ENCODE results near the gene RMND1. TPM values are rescaled to one million over a fixed set of nuclear protein-coding genes. Genes with fewer than 3 reads are reported as not detected.
A peak's percentile ranks its signal among the peaks of the same experiment; 100 is the strongest.
"Not testable (repeated sequence)": the region's sequence is repeated elsewhere in the genome, so short reads cannot be mapped to it uniquely, and the experiment has no call there.

Gene RMND1
- total RNA-seq, 1 experiment from 2014 or later = 27.7 TPM

DNA sequence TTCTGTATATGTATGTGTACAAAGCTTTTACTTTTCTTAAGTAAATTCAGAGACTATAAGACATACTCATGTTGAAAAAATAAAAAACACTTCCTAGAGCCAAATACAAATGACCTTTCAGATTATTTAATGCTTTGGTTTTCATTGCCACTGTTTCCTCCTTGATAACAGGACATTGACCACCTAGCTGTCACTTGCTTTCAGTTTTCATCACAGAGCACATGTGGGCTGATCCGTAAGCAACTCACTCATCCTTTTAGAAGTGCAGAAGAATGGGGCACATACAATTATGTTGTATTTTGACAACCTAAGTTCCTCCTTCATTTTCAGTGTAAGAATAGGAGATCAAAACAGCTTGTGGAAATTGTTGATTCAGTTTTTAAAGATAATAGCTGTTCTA, 66.7 kb downstream of the RMND1 start:
- DNase-seq (ENCODE audit: low read depth) = no peak

DNA sequence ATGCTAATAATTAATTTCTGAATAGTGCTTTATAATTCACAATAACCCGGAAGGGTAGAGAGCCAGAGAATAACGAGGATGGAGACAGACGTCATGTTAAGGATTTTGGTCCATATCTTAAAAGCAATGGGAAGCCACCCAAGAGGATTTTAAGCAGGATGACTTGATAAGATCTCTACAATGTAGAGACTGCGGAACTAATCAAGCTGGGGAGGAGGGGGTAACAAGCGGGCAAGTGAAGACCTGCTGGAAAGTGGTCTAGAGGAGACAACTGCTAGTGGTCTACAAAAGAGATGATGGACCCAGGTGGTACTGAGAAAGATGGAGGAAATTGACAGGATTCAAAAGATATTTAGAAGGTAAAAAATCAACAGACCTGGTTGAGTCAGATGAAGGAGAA, 67.8 kb downstream of the RMND1 start:
- no peak for DNase-seq (ENCODE audit: low read depth)

DNA sequence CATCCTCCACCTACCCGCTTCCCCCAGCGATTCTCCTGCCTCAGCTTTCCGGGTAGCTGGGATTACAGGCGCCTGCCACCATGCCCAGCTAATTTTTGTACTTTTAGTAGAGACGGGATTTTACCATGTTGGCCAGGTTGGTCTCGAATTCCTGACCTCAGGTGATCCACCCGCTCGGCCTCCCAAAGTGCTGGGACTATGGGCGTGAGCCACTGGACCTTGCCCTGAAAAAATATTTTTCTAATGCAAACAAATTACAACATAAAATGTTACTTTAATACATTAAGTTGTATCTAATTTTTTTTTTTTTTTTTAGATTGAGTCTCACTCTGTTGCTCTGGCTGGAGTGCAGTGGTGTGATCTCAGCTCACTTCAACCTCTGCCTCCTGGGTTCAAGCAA, 69.3 kb downstream of the RMND1 start:
- not testable (repeated sequence) for DNase-seq (ENCODE audit: low read depth)

- no peak for DNase-seq (ENCODE audit: low read depth)
Measured at GRCh38 chr6:151381722-151382121, 70.2 kb downstream of the RMND1 start.

- DNase-seq (ENCODE audit: low read depth) = no peak
Measured at GRCh38 chr6:151380848-151381205, 71.1 kb downstream of the RMND1 start.

DNA sequence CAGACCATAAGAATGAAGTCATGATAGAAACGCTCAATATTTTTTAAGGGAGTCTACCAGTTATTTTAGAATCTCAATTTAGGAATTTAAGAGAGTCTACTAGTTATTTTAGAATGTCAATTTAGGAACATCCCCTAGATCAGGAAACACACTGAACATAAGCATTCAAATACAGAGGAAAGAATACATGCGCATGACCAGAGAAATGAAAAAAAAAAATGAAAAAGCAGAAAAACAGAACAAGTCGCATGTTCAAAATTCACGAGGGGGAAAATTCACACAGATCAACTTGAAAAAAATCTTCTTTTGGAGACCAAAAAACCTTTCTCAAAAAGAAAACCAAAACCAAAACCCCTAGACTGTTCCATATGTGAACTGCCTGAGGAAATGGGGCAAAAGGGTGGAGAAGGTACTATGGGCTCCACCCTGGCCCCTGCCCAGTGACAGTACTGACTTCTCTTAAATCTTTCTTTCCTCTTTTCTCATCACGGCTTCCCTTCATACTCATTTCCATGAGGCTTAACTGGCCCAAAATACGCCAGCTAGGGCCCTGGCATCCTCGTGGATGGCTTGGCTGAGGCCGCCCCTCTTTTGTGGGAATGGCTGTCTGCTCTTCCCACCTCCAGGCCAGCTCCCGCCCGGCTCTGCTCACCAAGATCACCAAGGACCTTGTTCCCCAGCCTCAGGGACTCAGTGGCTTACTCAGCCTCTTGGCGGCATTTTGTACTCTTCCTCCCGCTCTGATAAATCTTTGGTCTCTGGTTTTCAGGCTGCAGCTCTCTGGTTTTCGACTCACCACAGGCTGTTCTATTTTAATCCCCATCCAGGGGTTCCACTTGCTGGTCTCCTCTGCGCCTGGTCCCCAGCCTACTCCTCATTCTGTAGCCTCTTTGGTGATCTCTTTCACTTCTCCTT, 71.7 kb downstream of the RMND1 start:
- DNase-seq (ENCODE audit: low read depth) = no peak

DNA sequence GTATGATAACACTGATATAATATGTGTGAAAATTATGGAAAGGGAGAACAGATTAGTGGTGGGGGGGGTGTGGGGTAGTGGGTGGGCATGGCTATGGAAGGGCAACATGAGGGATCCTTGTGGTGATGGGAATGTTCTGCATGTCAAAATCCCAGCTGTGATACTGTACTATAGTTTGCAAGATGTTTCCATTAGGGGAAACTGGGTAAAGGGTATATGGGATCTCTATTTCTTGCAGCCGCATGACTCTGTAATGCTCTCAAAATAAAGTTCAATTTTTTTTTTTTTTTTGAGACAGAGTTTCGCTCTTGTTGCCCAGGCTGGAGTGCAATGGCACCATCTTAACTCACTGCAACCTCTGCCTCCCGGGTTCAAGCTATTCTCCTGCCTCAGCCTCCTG, 74.8 kb downstream of the RMND1 start:
- no peak for DNase-seq (ENCODE audit: low read depth)

GRCh38 chr6:151376440-151376839, 75.5 kb downstream of the RMND1 start:
- peak; percentile 46 for DNase-seq (ENCODE audit: low read depth)

DNA sequence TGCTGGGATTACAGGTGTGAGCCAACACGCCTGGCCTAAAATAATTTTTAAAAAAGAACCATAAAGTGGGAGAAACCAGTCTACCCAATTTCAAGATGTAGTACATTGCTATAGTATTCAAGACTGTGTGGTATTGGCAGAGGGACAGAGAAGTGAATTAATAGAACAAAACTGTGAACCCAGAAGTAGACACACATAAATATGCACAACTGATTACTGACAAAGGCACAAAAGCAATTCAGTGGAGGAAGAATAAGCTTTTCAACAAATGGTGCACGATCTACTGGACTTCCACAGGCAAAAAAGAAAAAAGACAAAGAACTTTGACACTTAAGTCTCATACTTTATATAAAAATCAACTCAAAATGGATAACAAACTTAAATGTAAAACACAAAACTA, 76.1 kb downstream of the RMND1 start:
- no peak for DNase-seq (ENCODE audit: low read depth)

DNA sequence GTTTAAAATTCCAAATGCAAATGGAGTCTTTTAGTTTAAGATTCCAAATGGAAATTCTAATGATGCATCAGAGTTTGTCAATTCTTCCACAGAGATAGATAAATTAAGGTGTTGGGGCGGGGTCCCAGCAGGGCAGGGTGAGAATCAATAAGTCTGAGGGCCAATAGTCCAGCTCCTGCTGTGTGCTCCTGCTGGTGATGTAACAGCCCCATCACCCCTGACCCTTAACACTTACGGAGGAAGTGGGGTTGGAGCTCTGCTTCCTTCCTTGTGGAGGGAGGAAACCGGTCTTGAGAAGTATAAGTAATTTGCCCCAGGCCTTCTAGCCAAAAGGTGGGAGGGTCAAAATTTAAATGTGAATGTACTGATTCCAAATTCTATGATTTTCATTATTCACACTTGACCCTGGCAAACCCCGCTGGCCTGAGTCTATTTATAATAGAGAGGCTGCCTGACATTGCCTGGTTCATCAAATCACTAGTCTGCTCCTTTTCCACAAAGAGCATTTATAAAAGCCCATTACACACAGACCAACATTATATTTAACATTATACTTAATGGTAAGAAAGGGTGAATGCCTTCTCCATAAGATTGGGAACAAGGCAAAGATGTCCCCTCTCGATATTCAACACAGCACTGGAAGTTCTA, 77.8 kb downstream of the RMND1 start:
- DNase-seq (ENCODE audit: low read depth) = no peak

- no peak for DNase-seq (ENCODE audit: low read depth)
Measured at GRCh38 chr6:151372164-151372563, 79.8 kb downstream of the RMND1 start.

DNA sequence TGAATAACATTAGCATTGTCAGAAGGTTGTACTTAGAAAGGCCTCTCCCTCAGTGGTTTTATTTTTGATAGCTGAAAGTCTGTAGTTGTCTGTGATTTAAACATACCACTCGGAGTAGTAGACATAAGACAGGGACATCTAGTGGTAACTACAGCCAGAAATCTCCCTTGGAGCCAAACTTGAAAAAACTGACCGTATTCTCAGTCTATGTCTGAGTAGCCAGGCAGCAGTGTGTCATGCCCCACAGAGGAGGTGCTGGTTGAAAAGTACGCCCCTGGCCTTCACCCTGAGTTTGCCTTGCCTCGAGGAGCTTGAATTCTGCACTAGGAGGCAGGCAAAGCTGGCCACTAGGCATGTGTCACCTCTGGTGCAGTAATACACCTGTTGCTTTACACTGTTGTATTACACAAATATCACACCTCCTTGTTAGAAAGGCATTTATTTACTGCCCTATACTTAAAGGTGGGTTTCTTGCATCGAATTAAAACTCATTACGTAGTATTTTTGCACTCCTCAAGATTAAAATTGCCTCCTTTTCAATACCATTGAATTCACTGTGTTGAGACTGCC, 81.3 kb downstream of the RMND1 start:
- DNase-seq (ENCODE audit: low read depth) = no peak

DNA sequence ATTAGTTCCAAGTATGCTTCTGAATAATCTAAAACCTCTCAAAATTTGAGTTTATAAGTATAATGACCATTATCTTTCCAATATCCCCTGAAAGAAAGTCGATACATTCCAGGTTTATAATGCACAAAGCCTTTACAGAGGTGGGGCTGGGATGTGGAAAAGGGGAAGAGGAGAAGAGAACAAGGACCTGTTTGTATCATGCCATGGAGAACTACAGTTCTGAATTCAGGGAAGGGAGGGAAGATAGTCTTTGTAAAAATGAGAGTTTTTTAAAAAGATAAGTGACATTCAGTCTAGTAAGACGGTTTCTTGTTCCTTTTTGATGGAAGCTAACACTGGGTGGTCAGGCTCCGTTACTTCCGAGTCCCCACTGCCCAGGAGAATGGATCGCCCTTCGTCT, 86.7 kb downstream of the RMND1 start:
- no peak for DNase-seq (ENCODE audit: low read depth)

- DNase-seq (ENCODE audit: low read depth) = no peak
Measured at GRCh38 chr6:151359486-151359885, 92.4 kb downstream of the RMND1 start.

DNA sequence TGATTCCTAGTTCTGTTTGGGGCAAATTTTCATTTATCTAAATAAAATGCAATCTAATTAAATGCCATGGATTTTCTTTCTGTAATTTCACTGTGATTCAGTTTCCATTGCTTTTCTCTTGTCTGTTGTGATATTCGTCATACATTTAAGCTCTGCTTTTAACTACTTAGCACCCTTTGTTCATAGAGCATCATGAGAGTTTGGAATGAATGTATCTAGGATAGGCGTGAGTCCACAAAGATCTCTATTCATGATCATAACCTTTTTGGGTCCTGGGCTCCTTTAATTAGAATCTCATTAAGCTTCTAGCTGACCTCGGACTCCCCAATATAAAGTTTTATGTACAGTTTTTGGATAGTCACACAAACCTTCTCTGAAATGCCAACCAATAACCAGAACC, 93.5 kb downstream of the RMND1 start:
- no peak for DNase-seq (ENCODE audit: low read depth)

- no peak for DNase-seq (ENCODE audit: low read depth)
Measured at GRCh38 chr6:151357758-151358436, 94.0 kb downstream of the RMND1 start.

GRCh38 chr6:151356983-151357382, 94.9 kb downstream of the RMND1 start:
- not testable (repeated sequence) for DNase-seq (ENCODE audit: low read depth)

Other genes starting within 250 kb of the RMND1 start
- 37.9 and 46.3 TPM in 2 replicates for gene AKAP12, start 212.2 kb downstream of the RMND1 start, total RNA-seq (2014; rRNA removed)
- 12.5 and 14.1 TPM in 2 replicates for gene ZBTB2, start 60.6 kb downstream of the RMND1 start, total RNA-seq (2014; rRNA removed)
- gene CCDC170, start 41.9 kb upstream of the RMND1 start, total RNA-seq (2014; rRNA removed) = 0.06 TPM in 1 of 2 replicates, not detected in the other

All from LHCN-M2 (cell line).